Measurements from ENCODE around the gene PRRT4. TPM values are rescaled to one million over a fixed set of nuclear protein-coding genes. Genes with fewer than 3 reads are reported as not detected.

PRRT4 gene
- total RNA-seq, 1 experiment from 2014 or later: not detected

DNA sequence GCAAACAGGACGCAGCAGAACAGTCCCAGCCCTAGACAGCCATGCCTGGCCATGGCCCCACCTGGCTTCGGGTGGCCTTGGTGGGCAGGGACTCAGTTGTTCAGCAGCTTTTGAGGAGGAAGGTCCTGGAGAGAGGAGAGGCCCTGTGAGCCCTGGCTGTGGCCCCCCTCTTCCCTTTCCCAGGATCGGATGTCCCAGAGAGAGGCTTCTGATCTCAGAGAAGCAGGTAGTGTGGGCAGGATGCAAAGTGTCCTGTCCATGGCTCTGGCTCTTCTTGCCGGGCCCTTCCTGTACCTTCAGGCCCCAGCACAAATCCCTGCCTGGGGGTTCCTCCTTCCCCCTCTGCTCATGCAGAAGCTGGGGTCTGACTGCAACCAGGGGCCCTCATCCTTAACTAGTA lies 1.6 kb downstream of the PRRT4 start:
- BruUV-seq (replicated peaks): no TSS peak
- DNase-seq (ENCODE audit: unreplicated experiment): no peak
- ChIA-PET CTCF (interaction anchor here (2.0 to 5.7 kb wide), 2 partner anchors 12 to 28 kb away, joined by 8 to 34 read pairs; no protein-coding TSS in a partner anchor), POLR2A (no interaction called here)
- Mint-ChIP-seq H3K4me3 (ENCODE audit: unreplicated experiment) (no peak overlapping the region), H3K9me3 (ENCODE audit: unreplicated experiment) (no peaks in the 10 kb centered on the region), H3K4me1 (ENCODE audit: insufficient read depth, unreplicated experiment) (peaks cover 6% of the 10 kb centered on the region), H3K36me3 (ENCODE audit: insufficient read depth, unreplicated experiment) (no peaks in the 10 kb centered on the region), H3K27ac (ENCODE audit: low read depth, unreplicated experiment) (no peak overlapping the region), H3K27me3 (ENCODE audit: insufficient read depth, unreplicated experiment) (peaks cover 12% of the 10 kb centered on the region)
- TF ChIP-seq, protein P1, sequence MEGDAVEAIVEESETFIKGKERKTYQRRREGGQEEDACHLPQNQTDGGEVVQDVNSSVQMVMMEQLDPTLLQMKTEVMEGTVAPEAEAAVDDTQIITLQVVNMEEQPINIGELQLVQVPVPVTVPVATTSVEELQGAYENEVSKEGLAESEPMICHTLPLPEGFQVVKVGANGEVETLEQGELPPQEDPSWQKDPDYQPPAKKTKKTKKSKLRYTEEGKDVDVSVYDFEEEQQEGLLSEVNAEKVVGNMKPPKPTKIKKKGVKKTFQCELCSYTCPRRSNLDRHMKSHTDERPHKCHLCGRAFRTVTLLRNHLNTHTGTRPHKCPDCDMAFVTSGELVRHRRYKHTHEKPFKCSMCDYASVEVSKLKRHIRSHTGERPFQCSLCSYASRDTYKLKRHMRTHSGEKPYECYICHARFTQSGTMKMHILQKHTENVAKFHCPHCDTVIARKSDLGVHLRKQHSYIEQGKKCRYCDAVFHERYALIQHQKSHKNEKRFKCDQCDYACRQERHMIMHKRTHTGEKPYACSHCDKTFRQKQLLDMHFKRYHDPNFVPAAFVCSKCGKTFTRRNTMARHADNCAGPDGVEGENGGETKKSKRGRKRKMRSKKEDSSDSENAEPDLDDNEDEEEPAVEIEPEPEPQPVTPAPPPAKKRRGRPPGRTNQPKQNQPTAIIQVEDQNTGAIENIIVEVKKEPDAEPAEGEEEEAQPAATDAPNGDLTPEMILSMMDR (IDR thresholded peaks at IDR 0.05; ENCODE audit: unreplicated experiment): no peak
- intact Hi-C loops (cut with micrococcal nuclease): no loop called here

DNA sequence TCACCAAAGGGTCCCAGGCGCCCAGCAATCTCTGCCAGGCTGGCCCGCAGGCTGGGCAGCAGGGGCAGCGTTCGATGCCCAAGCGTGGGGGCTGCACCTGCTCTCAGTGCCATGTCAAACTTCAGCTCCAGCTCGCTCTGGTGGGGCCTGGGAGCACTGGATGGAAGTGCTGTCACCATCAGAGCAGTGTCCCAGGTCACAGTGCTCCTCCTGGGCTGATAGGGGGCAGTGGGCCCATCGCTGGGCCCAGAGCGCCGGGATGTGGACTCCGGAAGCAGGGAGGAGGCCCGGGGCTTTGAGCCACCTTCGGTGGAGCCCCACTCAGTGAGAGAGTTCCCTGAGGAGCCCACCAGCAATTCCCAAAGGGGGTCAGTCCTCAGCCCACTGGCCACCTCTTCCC lies 2.2 kb downstream of the PRRT4 start:
- H3K27ac Mint-ChIP-seq (ENCODE audit: low read depth, unreplicated experiment): no peak overlapping the region
- H3K4me3 Mint-ChIP-seq (ENCODE audit: unreplicated experiment): no peak overlapping the region
- POLR2A ChIA-PET: interaction anchor here (0.5 kb wide), 1 partner anchor 169 kb away, joined by 3 read pairs; no protein-coding TSS in a partner anchor
- H3K27me3 Mint-ChIP-seq (ENCODE audit: insufficient read depth, unreplicated experiment): peaks cover 11% of the 10 kb centered on the region
- DNase-seq (ENCODE audit: unreplicated experiment): no peak
- H3K36me3 Mint-ChIP-seq (ENCODE audit: insufficient read depth, unreplicated experiment): no peaks in the 10 kb centered on the region
- TF ChIP-seq, protein P1 (IDR thresholded peaks at IDR 0.05; ENCODE audit: unreplicated experiment): no peak
- peaks cover 6% of the 10 kb centered on the region for H3K4me1 Mint-ChIP-seq (ENCODE audit: insufficient read depth, unreplicated experiment)
- CTCF ChIA-PET: interaction anchor here (1.1 to 5.7 kb wide), 4 partner anchors 12 to 66 kb away, joined by 4 to 34 read pairs (median 8); no protein-coding TSS in a partner anchor
- no peaks in the 10 kb centered on the region for H3K9me3 Mint-ChIP-seq (ENCODE audit: unreplicated experiment)
- intact Hi-C loops (cut with micrococcal nuclease): no loop called here
- no TSS peak for BruUV-seq (replicated peaks)

DNA sequence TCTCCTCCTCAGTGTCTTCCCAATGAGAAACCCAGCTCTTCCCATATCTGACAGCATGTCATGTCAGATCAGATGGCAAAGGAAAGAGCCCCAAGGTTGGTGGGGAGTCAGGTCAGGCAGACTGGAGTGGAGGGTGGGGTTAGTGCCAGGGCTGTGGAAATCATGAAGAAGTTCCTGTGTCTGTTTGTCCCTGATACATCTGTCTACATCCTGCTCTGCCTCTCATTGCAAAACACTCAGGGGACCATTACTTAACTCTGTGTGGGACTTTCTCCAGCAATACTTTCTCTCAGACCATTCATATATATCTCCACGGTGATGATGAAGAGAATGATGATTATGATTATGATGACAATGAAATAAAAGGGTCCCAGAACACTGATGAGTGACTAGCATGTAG lies 3.3 kb downstream of the PRRT4 start:
- Mint-ChIP-seq H3K9me3 (ENCODE audit: unreplicated experiment) (no peaks in the 10 kb centered on the region), H3K27ac (ENCODE audit: low read depth, unreplicated experiment) (no peak overlapping the region), H3K4me3 (ENCODE audit: unreplicated experiment) (no peak overlapping the region), H3K4me1 (ENCODE audit: insufficient read depth, unreplicated experiment) (peaks cover 6% of the 10 kb centered on the region), H3K36me3 (ENCODE audit: insufficient read depth, unreplicated experiment) (no peaks in the 10 kb centered on the region), H3K27me3 (ENCODE audit: insufficient read depth, unreplicated experiment) (peaks cover 22% of the 10 kb centered on the region)
- intact Hi-C loops (cut with micrococcal nuclease): no loop called here
- BruUV-seq (replicated peaks): no TSS peak
- ChIA-PET CTCF (interaction anchor here (0.6 to 5.7 kb wide), 7 partner anchors 11 to 1009 kb away, joined by 3 to 34 read pairs (median 8); no protein-coding TSS in a partner anchor), POLR2A (no interaction called here)
- DNase-seq (ENCODE audit: unreplicated experiment): no peak
- TF ChIP-seq, protein P1 (IDR thresholded peaks at IDR 0.05; ENCODE audit: unreplicated experiment): no peak

DNA sequence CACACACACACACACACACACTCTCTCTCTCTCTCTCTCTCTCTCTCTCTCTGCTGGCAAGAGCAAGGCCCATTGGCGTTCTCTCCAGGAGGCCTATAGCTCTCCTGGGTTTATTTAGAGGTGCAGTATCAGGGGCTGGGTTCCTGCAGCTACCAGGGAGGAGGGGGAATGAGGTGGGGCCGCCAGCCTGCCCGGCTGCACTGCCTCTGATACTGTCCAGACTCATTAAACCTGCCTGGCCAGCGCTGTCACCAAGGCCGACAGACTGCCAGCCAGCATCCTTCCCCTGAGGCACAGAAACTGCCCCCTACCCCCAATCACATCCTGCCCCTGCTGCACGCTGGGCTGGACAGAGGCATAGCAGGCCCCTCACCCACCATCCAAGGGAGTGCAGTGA lies 4.3 kb downstream of the PRRT4 start:
- DNase-seq (ENCODE audit: unreplicated experiment): no peak
- BruUV-seq (replicated peaks): no TSS peak
- intact Hi-C loops (cut with micrococcal nuclease): no loop called here
- H3K9me3 Mint-ChIP-seq (ENCODE audit: unreplicated experiment): no peaks in the 10 kb centered on the region
- H3K4me3 Mint-ChIP-seq (ENCODE audit: unreplicated experiment): no peak overlapping the region
- no peaks in the 10 kb centered on the region for H3K36me3 Mint-ChIP-seq (ENCODE audit: insufficient read depth, unreplicated experiment)
- ChIA-PET POLR2A (no interaction called here), CTCF (interaction anchor here (1.7 to 5.7 kb wide), 3 partner anchors 10 to 41 kb away, joined by 11 to 34 read pairs (median 18); no protein-coding TSS in a partner anchor)
- TF ChIP-seq, protein P1 (IDR thresholded peaks at IDR 0.05; ENCODE audit: unreplicated experiment): no peak
- peaks cover 6% of the 10 kb centered on the region for H3K4me1 Mint-ChIP-seq (ENCODE audit: insufficient read depth, unreplicated experiment)
- peaks cover 32% of the 10 kb centered on the region for H3K27me3 Mint-ChIP-seq (ENCODE audit: insufficient read depth, unreplicated experiment)
- peak overlapping the region; percentile 49 for H3K27ac Mint-ChIP-seq (ENCODE audit: low read depth, unreplicated experiment)
